Stimulated activated naive CD4-positive, alpha-beta T cell (primary cell): ENCODE measurements around the gene RTL3.

ENCODE experiments used
- DNase-seq, 6 experiments: peaks; one replicate each; lab custom pipeline; 2025; lab: John Stamatoyannopoulos, UW

The RTL3 gene

GRCh38 chrX:78618987-78619386, 40.1 kb downstream of the RTL3 start:
- DNase-seq = no peak

GRCh38 chrX:78614264-78614663, 44.9 kb downstream of the RTL3 start:
- no peak for DNase-seq
